SJCRH30 (cell line): Measurements from ENCODE around the gene MGLL. TPM values are rescaled to one million over a fixed set of nuclear protein-coding genes. Genes with fewer than 3 reads are reported as not detected.
A peak's percentile ranks its signal among the peaks of the same experiment; 100 is the strongest.

ENCODE experiments used
- DNase-seq, 2 experiments: peaks; one replicate each; pipeline ENCODE4 v3.0.0-alpha.2; 2015 to 2020
- H3K27ac ChIP-seq: fragments of 250-450 bp; sonication (Bioruptor Pico); 2 replicates; pipeline ENCODE4 v1.5.1; 2020; ENCODE audit warnings: mild to moderate bottlenecking, moderate library complexity
- H3K27me3 ChIP-seq: fragments of 250-450 bp; sonication (Bioruptor Pico); 2 replicates; pipeline ENCODE4 v1.5.1; 2020; ENCODE audit warnings: mild to moderate bottlenecking, moderate library complexity
- H3K36me3 ChIP-seq: fragments of 250-450 bp; sonication (Bioruptor Pico); 2 replicates; pipeline ENCODE4 v1.5.1; 2020; ENCODE audit warnings: mild to moderate bottlenecking, moderate library complexity
- H3K4me1 ChIP-seq: fragments of 250-450 bp; sonication (Bioruptor Pico); 2 replicates; pipeline ENCODE4 v1.5.1; 2020; ENCODE audit warnings: mild to moderate bottlenecking, moderate library complexity
- H3K4me3 ChIP-seq: fragments of 250-450 bp; sonication (Bioruptor Pico); 2 replicates; pipeline ENCODE4 v1.5.1; 2020; ENCODE audit warnings: mild to moderate bottlenecking, moderate library complexity
- H3K9me3 ChIP-seq: fragments of 250-450 bp; sonication (Bioruptor Pico); replicated peaks from 2 replicates; pipeline ENCODE4 v1.5.1; 2020; ENCODE audit warnings: mild to moderate bottlenecking, moderate library complexity
- total RNA-seq: library from RNA; depleted of rRNA; stranded (reverse); fragments of >200 nt; shearing (Covaris generic); gene quantifications from 2 replicates; pipeline ENCODE4 v1.2.3, GENCODE V29; 2014

MGLL gene
- total RNA-seq, 1 experiment from 2014 or later, result 41.7 TPM

DNA sequence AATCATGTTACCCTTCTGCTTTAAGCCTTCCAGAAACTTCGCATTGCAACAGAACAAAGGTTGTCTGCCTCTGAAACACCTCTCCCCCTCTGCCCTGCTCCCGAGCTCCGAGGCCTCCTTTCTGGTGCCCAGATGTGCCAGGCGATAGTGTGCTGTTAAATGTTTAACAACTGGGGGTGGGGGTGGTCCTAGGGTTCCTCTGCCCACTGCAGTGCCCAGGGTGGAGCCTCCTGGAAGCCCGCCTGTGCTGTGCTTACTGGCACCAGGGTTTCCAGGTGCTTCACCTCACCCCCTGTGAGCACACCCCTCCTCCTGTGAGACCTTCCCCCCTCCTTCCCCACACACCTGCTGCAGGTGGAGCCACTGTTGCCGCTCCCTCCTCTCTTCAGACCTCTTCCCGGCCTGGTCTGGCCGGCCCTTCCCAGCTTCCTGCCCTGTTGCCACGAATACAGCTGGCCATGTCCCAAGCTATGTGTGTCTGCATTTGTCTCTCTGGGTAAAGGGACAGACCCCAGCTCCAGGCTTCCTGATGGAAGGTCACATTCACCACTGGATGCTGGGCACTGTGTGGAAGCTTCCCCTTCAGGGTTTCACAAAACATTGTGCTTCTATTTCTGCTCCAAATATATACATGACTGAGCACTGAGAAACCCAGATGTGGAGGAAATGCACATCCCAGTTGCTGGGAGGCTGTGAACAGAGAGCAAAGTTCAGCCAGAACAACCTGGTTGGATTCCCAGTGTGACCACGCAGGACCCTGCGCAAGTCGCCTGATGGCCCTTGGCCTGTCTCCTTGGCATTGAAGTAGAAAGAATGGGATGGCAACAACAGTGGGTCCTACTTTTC lies 37.2 kb downstream of the MGLL start:
- no peak overlapping the region for H3K4me3 ChIP-seq
- H3K4me1 ChIP-seq, result peaks cover 37% of the 10 kb centered on the region
- H3K27me3 ChIP-seq, result no peaks in the 10 kb centered on the region
- no peaks in the 10 kb centered on the region for H3K9me3 ChIP-seq
- no peak overlapping the region for H3K27ac ChIP-seq
- H3K36me3 ChIP-seq, result no peaks in the 10 kb centered on the region
- no peak for DNase-seq

DNA sequence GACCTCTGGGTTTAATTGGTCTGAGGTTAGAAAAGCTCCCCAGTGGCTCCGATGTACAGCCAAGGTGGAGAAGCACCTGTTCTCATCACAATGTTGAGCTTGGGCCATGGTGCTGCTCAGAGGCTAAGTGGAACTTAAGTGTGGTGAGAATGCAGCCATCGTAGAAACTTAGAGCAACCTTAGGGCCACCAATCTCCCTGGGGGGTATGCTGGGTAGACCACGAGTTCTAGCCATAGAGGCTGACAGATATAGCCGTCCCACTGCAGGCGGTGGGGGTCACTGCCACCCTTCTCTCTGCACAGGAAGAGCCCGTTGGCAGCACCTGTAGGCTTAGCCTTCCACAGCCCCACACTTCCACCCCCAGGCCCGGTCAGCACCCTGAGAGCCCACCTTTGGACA lies 38.0 kb downstream of the MGLL start:
- Histone ChIP-seq H3K9me3 (no peaks in the 10 kb centered on the region), H3K36me3 (no peaks in the 10 kb centered on the region), H3K4me1 (peaks cover 45% of the 10 kb centered on the region), H3K27me3 (no peaks in the 10 kb centered on the region), H3K27ac (no peak overlapping the region), H3K4me3 (no peak overlapping the region)
- DNase-seq, result no peak

DNA sequence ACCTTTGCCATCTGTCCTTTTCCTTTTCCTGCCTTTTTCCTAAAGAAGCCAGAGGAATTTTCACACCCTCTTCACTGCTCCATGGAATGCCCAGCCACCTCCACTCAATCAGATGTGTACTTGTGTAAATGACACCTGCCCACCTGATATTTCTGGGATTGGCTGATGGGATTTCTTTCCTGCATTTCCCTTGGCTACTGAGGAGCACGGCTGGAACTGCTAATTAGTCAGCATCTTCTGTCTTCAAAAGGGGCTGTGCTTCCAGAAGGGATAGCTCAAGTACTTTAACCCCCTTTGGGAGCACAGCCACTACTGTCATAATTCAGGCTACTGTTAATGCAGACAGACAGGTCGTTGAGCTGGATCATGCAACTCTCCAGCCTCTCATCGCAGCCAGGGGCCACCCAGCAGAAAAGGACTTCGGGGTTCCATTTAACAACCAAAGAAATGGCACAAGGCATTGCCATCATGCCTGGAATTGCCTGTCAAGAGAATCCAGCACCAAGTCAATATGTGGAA lies 38.6 kb downstream of the MGLL start:
- Histone ChIP-seq H3K9me3 (no peaks in the 10 kb centered on the region), H3K4me3 (no peak overlapping the region), H3K27ac (no peak overlapping the region), H3K4me1 (peaks cover 45% of the 10 kb centered on the region), H3K36me3 (no peaks in the 10 kb centered on the region), H3K27me3 (no peaks in the 10 kb centered on the region)
- DNase-seq, result no peak

DNA sequence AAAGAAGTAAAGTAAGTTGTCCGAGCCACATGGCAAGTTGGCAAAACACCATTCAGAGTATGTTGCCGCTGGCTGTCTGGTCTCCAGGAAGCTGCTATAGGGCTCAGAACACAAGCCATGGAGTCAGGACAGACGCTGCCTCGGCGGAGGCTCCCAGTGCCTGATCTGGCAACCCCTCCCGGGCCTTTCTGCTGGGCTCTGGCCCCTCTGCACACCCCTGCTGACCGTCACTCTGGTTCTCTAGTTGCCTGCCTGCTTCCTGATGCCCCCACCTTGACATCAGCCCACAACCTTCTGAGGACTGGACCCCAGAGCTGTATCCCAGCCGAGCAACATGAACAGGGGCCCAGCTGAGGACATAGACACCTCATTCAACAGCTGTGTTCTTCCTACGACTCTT lies 39.1 kb downstream of the MGLL start:
- H3K27me3 ChIP-seq, result no peaks in the 10 kb centered on the region
- H3K4me1 ChIP-seq, result peaks cover 45% of the 10 kb centered on the region
- H3K9me3 ChIP-seq, result no peaks in the 10 kb centered on the region
- H3K36me3 ChIP-seq, result no peaks in the 10 kb centered on the region
- DNase-seq, result no peak
- no peak overlapping the region for H3K27ac ChIP-seq
- no peak overlapping the region for H3K4me3 ChIP-seq

DNA sequence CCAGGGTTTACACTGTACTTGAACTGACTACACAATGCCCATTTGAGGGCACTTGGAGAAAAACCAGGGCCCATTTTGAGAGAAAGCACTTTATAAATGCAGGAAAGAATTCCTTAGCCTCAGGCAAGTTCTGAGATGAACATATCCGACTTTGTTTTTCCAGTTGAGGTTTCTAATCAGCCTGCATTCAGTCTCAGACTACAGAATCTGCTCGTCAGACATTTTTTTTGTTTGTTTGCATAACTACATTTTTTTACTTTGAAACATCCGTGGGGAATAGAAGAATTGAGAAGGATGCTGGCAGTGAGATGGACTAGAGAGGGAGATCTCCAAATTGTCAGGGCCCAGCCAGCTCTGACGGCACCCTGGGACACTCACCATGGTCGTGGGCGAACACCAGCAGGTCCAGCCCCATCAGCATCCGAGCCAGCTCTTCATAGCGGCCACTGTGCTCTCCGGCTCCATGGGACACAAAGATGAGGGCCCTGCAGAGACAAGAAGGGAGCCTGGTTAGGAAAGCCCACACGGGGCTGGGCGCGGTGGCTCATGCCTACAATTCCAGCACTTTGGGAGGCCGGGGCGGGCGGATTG lies 40.8 kb downstream of the MGLL start:
- peaks cover 5% of the 10 kb centered on the region for H3K9me3 ChIP-seq
- peaks cover 45% of the 10 kb centered on the region for H3K4me1 ChIP-seq
- H3K27ac ChIP-seq, result peak overlapping the region; percentile 16; the same call in 1 of the 2 replicates
- no peaks in the 10 kb centered on the region for H3K27me3 ChIP-seq
- peaks cover 5% of the 10 kb centered on the region; the same call in 1 of the 2 replicates for H3K36me3 ChIP-seq
- no peak overlapping the region for H3K4me3 ChIP-seq
- DNase-seq, result peak; percentile 24 to 73

DNA sequence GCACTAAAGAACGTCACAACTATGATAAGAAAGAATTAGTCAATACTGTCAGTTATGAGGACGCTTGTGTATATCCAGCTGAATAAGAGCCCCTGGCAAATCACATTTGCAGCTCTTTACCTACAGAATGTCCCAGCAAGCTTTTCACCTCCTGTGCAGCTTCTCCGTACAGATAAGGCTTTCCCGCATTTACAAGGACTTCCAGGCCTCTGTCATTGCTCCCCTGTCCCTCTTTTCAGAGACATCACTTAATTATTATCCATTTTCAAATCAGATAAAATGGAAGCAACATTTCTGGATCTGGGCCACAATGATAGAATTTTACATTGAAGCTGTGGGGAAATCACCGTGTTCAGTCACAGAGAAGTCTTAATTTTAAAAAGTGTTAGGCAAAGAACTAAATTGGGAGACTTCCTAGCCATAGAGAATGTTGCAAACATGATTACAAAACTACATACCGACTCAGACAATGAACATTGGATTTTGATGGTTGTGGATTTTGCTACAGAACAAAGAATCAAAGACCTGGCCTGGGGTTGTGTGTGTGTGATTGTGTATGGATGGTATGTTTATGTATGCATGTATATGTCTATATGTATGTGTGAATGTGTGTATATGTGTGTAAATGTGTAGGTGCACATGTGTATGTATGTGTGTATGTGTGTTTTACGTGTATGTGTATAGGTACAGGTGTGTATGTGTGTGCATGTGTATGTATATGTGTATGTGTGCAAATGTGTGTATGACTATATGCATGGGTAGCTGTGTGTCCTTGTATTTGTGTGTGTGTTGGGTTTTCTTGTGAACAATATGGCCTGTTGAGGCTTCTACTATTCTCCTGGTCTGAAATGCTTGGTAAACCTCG lies 41.5 kb downstream of the MGLL start:
- Histone ChIP-seq H3K27ac (peak overlapping the region; percentile 16; the same call in 1 of the 2 replicates), H3K9me3 (peaks cover 5% of the 10 kb centered on the region), H3K27me3 (no peaks in the 10 kb centered on the region), H3K4me3 (no peak overlapping the region), H3K36me3 (peaks cover 5% of the 10 kb centered on the region; the same call in 1 of the 2 replicates), H3K4me1 (peaks cover 52% of the 10 kb centered on the region)
- no peak for DNase-seq

DNA sequence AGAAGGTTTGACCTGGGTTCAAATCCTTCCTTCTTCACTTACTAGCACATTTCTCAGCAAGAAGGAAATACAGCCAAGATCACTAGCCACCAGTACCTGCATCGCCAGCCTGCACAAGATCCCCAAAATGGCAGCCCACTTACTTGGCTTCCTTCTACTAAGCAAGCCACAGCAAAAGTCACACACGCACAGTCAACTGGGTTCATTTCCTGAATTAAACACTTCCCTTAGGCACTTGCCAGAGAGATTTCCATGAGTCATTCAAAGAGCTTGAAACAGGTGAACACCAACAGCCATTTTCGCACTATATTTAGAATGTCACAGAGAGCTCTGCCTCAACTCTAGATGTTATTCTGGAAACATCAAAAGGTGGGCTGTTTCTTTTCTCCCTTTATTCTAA lies 42.6 kb downstream of the MGLL start:
- peak in 1 of 2 experiments; percentile 64 for DNase-seq
- Histone ChIP-seq H3K27ac (no peak overlapping the region), H3K27me3 (no peaks in the 10 kb centered on the region), H3K9me3 (peaks cover 5% of the 10 kb centered on the region), H3K4me1 (peaks cover 57% of the 10 kb centered on the region), H3K4me3 (no peak overlapping the region), H3K36me3 (peaks cover 5% of the 10 kb centered on the region; the same call in 1 of the 2 replicates)

DNA sequence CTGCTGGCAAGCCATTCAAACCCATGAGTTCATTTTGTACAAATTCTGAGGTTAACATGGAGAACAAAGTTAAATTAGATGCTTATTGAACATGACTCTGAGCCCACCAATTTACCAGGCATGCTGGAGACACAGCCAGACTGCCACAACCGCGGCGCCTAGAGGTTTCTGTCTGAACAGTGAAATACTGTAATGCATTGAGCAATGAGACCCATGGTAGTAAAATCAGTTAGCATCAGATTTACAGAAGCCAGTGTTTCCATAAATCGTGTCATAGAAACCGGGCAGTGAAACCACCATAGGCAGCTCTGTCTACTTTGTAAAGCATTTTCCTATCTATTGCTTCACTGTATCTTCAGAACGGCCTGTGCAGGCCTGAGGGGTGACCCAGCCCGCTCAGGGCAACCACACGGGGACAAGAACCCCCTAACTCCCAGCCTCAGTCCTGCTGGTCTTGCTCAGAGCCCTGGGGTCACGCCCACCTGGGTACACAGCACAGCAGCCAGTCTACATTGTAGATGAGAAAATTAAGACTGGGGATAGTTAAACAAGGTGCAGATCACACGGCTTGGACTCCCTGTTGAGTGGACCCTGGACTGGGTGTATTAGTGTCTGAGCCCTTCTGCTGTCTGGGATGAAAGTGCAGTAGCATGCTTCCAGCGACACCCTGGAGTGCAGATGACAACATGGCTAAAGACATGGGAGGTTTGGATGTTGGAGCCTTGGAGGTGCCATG lies 44.2 kb downstream of the MGLL start:
- Histone ChIP-seq H3K36me3 (peaks cover 5% of the 10 kb centered on the region; the same call in 1 of the 2 replicates), H3K4me1 (peaks cover 54% of the 10 kb centered on the region), H3K27ac (no peak overlapping the region), H3K4me3 (no peak overlapping the region), H3K9me3 (peaks cover 5% of the 10 kb centered on the region), H3K27me3 (no peaks in the 10 kb centered on the region)
- no peak for DNase-seq

DNA sequence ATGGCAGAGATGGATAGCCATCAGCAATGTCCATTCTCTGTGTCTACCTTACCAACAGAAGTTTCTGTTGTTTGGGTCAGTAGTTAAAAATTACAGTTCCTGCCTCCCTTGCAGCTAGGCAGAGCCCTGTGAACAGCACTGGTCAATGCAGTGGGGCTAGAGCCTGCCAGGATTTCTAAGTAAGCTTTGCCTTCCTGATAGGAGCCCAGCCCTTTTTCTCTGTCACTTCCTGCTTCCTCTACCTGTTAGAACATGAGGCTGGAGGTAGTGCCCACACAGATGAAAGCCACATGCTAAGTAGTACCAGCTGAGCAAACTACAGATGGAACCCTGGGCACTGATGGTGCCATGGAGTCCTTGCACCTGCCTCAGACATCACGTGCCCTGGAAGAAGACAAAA lies 45.0 kb downstream of the MGLL start:
- H3K4me3 ChIP-seq, result no peak overlapping the region
- peaks cover 8% of the 10 kb centered on the region; the same call in 1 of the 2 replicates for H3K36me3 ChIP-seq
- H3K4me1 ChIP-seq, result peaks cover 53% of the 10 kb centered on the region
- no peak for DNase-seq
- peaks cover 5% of the 10 kb centered on the region for H3K9me3 ChIP-seq
- no peak overlapping the region for H3K27ac ChIP-seq
- H3K27me3 ChIP-seq, result no peaks in the 10 kb centered on the region

DNA sequence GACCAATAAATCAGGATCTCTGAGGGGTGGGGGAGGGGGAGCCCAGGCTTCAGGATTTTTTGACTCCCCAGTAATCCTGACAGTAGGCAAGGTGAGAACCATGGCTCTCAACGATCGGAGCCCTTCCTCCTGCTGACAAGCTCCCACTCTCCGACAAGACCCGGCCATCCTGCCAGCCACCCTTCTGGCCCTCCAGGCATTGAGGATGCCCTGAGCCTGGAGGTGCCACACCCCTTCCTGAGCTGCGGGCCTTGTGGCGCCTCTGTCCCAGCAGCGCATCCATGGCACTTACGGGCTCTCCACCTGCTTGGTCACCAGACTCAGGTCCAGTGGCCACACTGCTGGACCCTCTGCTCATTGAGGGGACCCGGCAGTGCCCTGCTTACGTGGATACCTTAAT lies 46.0 kb downstream of the MGLL start:
- H3K36me3 ChIP-seq, result peaks cover 9% of the 10 kb centered on the region; the same call in 1 of the 2 replicates
- peak overlapping the region; percentile 81 for H3K27ac ChIP-seq
- no peak for DNase-seq
- H3K9me3 ChIP-seq, result peaks cover 5% of the 10 kb centered on the region
- H3K27me3 ChIP-seq, result no peaks in the 10 kb centered on the region
- H3K4me1 ChIP-seq, result peaks cover 45% of the 10 kb centered on the region
- no peak overlapping the region for H3K4me3 ChIP-seq

DNA sequence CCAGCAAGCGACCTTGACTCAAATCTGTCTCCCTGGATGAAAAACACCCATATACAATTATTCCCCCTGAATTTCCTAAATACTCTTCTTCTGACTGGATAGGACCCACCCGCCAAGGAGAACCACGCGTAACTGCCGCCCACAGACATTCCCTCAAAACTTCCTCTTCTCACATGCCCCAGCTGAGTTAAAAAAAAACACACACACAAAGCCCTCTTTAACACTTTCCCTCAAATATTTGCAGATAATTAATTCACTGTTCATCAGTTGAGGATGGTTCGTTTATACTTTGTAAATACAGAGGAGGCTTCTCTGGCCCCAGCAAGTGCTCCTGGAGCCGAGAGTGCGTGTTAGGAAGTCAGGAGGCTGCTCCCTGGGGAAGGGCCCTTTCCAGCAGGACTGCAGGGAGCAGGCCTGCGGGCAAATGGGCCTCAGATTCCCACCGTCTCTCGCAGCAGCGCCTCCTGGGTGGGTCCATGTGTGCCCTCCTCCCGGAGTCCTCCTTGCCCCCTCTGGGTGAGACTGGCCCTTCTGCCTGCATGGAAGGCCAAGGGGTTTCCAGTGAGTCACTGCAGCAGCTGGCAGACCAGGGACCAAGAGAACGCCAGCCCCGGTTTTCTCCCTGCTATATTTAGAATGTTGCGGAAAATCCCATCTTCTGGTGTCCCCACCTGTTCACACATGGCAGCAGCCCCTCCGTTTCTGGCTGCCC lies 46.8 kb downstream of the MGLL start:
- DNase-seq, result peak; percentile 98

DNA sequence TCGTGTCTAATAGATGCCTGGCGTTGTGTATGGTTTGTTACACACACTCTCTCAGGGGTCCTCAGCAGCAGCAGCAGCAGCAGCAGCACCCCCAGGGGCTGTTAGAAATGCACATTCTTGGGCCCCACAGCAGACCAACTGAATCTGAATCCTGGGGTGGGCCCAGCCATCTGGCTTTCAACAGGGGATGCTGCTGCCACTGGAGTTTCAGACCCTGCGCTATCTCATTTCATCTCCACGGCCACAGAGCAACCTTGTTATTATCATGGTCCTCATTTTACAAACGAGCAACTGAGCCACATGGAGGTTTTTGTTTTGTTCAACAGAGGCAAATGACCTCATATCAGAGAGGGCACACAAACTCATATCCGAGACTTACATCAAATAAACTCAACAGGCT lies 47.7 kb downstream of the MGLL start:
- Histone ChIP-seq H3K27ac (peak overlapping the region; percentile 81), H3K4me3 (no peak overlapping the region), H3K27me3 (no peaks in the 10 kb centered on the region), H3K4me1 (peaks cover 40% of the 10 kb centered on the region), H3K9me3 (peaks cover 5% of the 10 kb centered on the region), H3K36me3 (peaks cover 9% of the 10 kb centered on the region; the same call in 1 of the 2 replicates)
- DNase-seq, result no peak

More for the DNA sequence above, 46.8 kb downstream of the MGLL start:
- Histone ChIP-seq H3K27ac (peak overlapping the region; percentile 81), H3K36me3 (peaks cover 9% of the 10 kb centered on the region; the same call in 1 of the 2 replicates), H3K4me1 (peaks cover 45% of the 10 kb centered on the region), H3K4me3 (peak overlapping the region; percentile 20), H3K9me3 (peaks cover 5% of the 10 kb centered on the region), H3K27me3 (no peaks in the 10 kb centered on the region)

DNA sequence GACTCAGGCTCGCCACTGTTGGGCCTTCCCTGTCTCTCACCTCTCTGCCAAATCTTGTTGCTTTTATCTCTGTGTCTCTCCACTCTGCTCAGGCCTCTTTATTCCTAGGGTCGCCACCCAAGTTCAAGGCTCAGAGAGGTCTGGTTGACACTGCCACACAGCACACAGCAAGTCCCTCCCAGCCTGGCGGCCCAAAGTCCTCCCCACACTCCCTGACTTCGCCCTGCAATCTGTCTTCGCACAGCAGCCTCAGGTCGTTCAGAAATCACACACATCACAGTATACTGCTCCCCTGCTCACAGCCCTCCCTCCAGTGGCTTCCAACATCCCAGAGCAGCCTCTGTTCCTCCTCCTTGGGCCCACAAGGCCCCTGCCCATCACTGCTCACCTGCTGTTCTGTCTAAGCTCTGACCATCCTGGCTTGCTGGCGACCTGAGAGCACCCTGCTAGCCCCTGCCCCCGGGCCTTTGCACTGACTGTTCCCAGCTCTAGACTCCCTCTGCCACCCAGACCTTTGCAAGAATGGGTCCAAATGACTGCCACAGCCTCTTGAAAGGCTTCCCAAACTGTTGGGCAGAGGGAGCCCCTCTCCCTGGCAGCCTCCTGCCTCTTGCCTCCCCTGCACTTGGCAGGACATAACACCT lies 48.4 kb downstream of the MGLL start:
- Histone ChIP-seq H3K9me3 (peaks cover 5% of the 10 kb centered on the region), H3K27me3 (no peaks in the 10 kb centered on the region), H3K4me3 (no peak overlapping the region), H3K4me1 (peaks cover 38% of the 10 kb centered on the region), H3K27ac (no peak overlapping the region), H3K36me3 (peaks cover 9% of the 10 kb centered on the region; the same call in 1 of the 2 replicates)
- DNase-seq, result no peak
